H9 (cell line): Measurements from ENCODE around the gene UVSSA. TPM values are rescaled to one million over a fixed set of nuclear protein-coding genes. Genes with fewer than 3 reads are reported as not detected.

Source experiments
- DNase-seq: peaks from one replicate; pipeline ENCODE4 v3.0.0-alpha.2; 2017
- H2AFZ ChIP-seq: one replicate; pipeline ENCODE4 v1.6.1; 2013; ENCODE audit warnings: mild to moderate bottlenecking, low read length, control low read depth, moderate library complexity
- H2AK5ac ChIP-seq: 2 replicates; pipeline ENCODE4 v1.6.1; 2013; ENCODE audit warnings: low read length, control low read depth, mixed read lengths; ENCODE audit not compliant: insufficient read length
- H2BK120ac ChIP-seq: one replicate; pipeline ENCODE4 v1.6.1; 2013; ENCODE audit warnings: low read depth, mild to moderate bottlenecking, low read length, control low read depth, inconsistent platforms; ENCODE audit not compliant: poor library complexity, severe bottlenecking
- H2BK12ac ChIP-seq: 2 replicates; pipeline ENCODE4 v1.6.1; 2013; ENCODE audit warnings: low read length, control low read depth, mixed read lengths, low read depth; ENCODE audit not compliant: insufficient read length
- H2BK15ac ChIP-seq: 2 replicates; pipeline ENCODE4 v1.6.1; 2013; ENCODE audit warnings: low read depth, low read length, control low read depth
- H2BK20ac ChIP-seq: one replicate; pipeline ENCODE4 v1.6.1; 2013; ENCODE audit warnings: low read depth, mild to moderate bottlenecking, low read length, control low read depth, inconsistent platforms; ENCODE audit not compliant: poor library complexity, severe bottlenecking
- H2BK5ac ChIP-seq: 2 replicates; pipeline ENCODE4 v1.6.1; 2013; ENCODE audit warnings: low read length, control low read depth, mixed read lengths; ENCODE audit not compliant: insufficient read length
- H3K14ac ChIP-seq: 2 replicates; pipeline ENCODE4 v1.6.1; 2013; ENCODE audit warnings: low read length, control low read depth; ENCODE audit not compliant: insufficient read depth
- H3K18ac ChIP-seq: 2 replicates; pipeline ENCODE4 v1.6.1; 2013; ENCODE audit warnings: low read depth, mild to moderate bottlenecking, mixed read lengths, low read length, control low read depth; ENCODE audit not compliant: insufficient read length
- H3K23ac ChIP-seq: 2 replicates; pipeline ENCODE4 v1.6.1; 2013; ENCODE audit warnings: low read length, control low read depth, mixed read lengths, low read depth; ENCODE audit not compliant: insufficient read length
- H3K23me2 ChIP-seq: 2 replicates; pipeline ENCODE4 v1.6.1; 2013; ENCODE audit warnings: low read depth, mild to moderate bottlenecking, mixed read lengths, low read length, control low read depth; ENCODE audit not compliant: insufficient read length, poor library complexity, severe bottlenecking
- H3K27ac ChIP-seq: 2 replicates; pipeline ENCODE4 v1.5.1; 2013; ENCODE audit warnings: low read length, control low read depth, mixed read lengths, low read depth; ENCODE audit not compliant: insufficient read length
- H3K27me3 ChIP-seq: 2 replicates; pipeline ENCODE4 v1.6.1; 2013; ENCODE audit warnings: low read length, control low read depth, inconsistent platforms; ENCODE audit not compliant: insufficient read depth
- H3K4ac ChIP-seq: 2 replicates; pipeline ENCODE4 v1.6.1; 2013; ENCODE audit warnings: low read depth, mild to moderate bottlenecking, control low read depth, inconsistent platforms, low read length, moderate library complexity
- H3K4me1 ChIP-seq: 2 replicates; pipeline ENCODE4 v1.6.1; 2013; ENCODE audit warnings: low read length, control low read depth, inconsistent platforms; ENCODE audit not compliant: insufficient read depth
- H3K4me2 ChIP-seq: 2 replicates; pipeline ENCODE4 v1.6.1; 2013; ENCODE audit warnings: low read length, control low read depth, mixed read lengths; ENCODE audit not compliant: insufficient read length, insufficient read depth
- H3K56ac ChIP-seq: 2 replicates; pipeline ENCODE4 v1.6.1; 2013; ENCODE audit warnings: low read depth, mild to moderate bottlenecking, mixed read lengths, low read length, control low read depth; ENCODE audit not compliant: insufficient read length
- H3K79me1 ChIP-seq: 2 replicates; pipeline ENCODE4 v1.6.1; 2013; ENCODE audit warnings: low read depth, mild to moderate bottlenecking, moderate library complexity, low read length, control low read depth, inconsistent platforms; ENCODE audit not compliant: insufficient read depth, poor library complexity, severe bottlenecking
- H3K79me2 ChIP-seq: 2 replicates; pipeline ENCODE4 v1.6.1; 2013; ENCODE audit warnings: low read length, control low read depth, inconsistent platforms; ENCODE audit not compliant: insufficient read depth
- H3K9ac ChIP-seq: 2 replicates; pipeline ENCODE4 v1.6.1; 2013; ENCODE audit warnings: low read length, control low read depth, mixed read lengths; ENCODE audit not compliant: insufficient read length; ENCODE audit errors: extremely low read depth
- H3K9me3 ChIP-seq: one replicate; pipeline ENCODE4 v1.6.1; 2013; ENCODE audit warnings: low read depth, low read length, inconsistent platforms; ENCODE audit not compliant: control insufficient read depth
- H3T11ph ChIP-seq: one replicate; pipeline ENCODE4 v1.6.1; 2013; ENCODE audit warnings: mild to moderate bottlenecking, low read length, control low read depth, inconsistent platforms
- H4K20me1 ChIP-seq: one replicate; pipeline ENCODE4 v1.6.1; 2013; ENCODE audit not compliant: control insufficient read depth, insufficient read length, insufficient read depth
- H4K5ac ChIP-seq: 2 replicates; pipeline ENCODE4 v1.6.1; 2013; ENCODE audit warnings: low read depth, mild to moderate bottlenecking, mixed read lengths, low read length, control low read depth; ENCODE audit not compliant: insufficient read length
- H4K8ac ChIP-seq: replicated peaks from 2 replicates; pipeline ENCODE4 v1.6.1; 2013; ENCODE audit warnings: low read length, control low read depth, mixed read lengths, low read depth; ENCODE audit not compliant: insufficient read length
- H4K91ac ChIP-seq: 2 replicates; pipeline ENCODE4 v1.6.1; 2013; ENCODE audit warnings: low read depth, mild to moderate bottlenecking, moderate library complexity, mixed read lengths, low read length, control low read depth; ENCODE audit not compliant: insufficient read length
- H3K27ac Mint-ChIP-seq, 3 experiments: 2 replicates in 2 of 3; 3 replicates in 1 of 3; pipeline ENCODE4 v1.8.0; 2020 to 2021; ENCODE audit warnings: mixed read lengths in 3 of 3, mild to moderate bottlenecking in 1 of 3, moderate library complexity in 1 of 3
- H3K27me3 Mint-ChIP-seq: 2 replicates; pipeline ENCODE4 v1.8.0; 2021; ENCODE audit warnings: low read depth, mild to moderate bottlenecking, moderate library complexity, mixed read lengths
- H3K36me3 Mint-ChIP-seq, 3 experiments: 2 replicates in 2 of 3; 3 replicates in 1 of 3; pipeline ENCODE4 v1.8.0; 2020 to 2021; ENCODE audit warnings: low read depth in 3 of 3, mixed read lengths in 3 of 3; ENCODE audit not compliant: insufficient read depth in 1 of 3
- H3K4me1 Mint-ChIP-seq, 2 experiments: 2 replicates each; pipeline ENCODE4 v1.8.0; 2020; ENCODE audit warnings: mixed read lengths in 2 of 2
- H3K4me3 Mint-ChIP-seq, 2 experiments: 2 replicates in 1 of 2; 3 replicates in 1 of 2; pipeline ENCODE4 v1.8.0; 2020 to 2021; ENCODE audit warnings: mild to moderate bottlenecking in 2 of 2, mixed read lengths in 2 of 2, moderate library complexity in 1 of 2
- H3K9me3 Mint-ChIP-seq, 2 experiments: 2 replicates in 1 of 2; 3 replicates in 1 of 2; pipeline ENCODE4 v1.8.0; 2020; ENCODE audit warnings: mild to moderate bottlenecking in 2 of 2, mixed read lengths in 2 of 2, moderate library complexity in 1 of 2
- CTCF ChIP-seq: fragments of 200-600 bp; sonication (generic); conservative IDR thresholded peaks from 3 replicates; pipeline ENCODE4 v1.8.0; 2021; ENCODE audit warnings: antibody characterized with exemption, mild to moderate bottlenecking
- WGBS: extraction: QIAGEN DNeasy Blood & Tissue Kit; methylation state at CpG from one replicate; pipeline ENCODE4 v1.1.7; 2013; ENCODE audit warnings: missing lambda C conversion rate, low lambda C conversion rate, mixed read lengths; ENCODE audit not compliant: insufficient read length; ENCODE audit errors: extremely low coverage; 5-methylcytosine and 5-hydroxymethylcytosine counted together
- total RNA-seq: library from RNA; stranded (reverse); gene quantifications from 2 replicates; pipeline ENCODE4 v1.2.1, GENCODE V29; 2021

UVSSA gene
- total RNA-seq, 1 experiment from 2014 or later: 15.9 TPM

GRCh38 chr4:1375761-1376322 is 28.8 kb downstream of the UVSSA start:
- Histone ChIP-seq H4K91ac (no peak overlapping the region), H3K14ac (no peak overlapping the region), H2BK120ac (no peak overlapping the region), H3K18ac (no peak overlapping the region), H3K4me2 (no peak overlapping the region), H4K8ac (no peak overlapping the region), H3K79me1 (no peaks in the 10 kb centered on the region), H3K27ac (no peak overlapping the region), H3K4ac (no peak overlapping the region), H3K27me3 (no peaks in the 10 kb centered on the region), H3K4me1 (no peaks in the 10 kb centered on the region), H3K9ac (no peak overlapping the region), H3K79me2 (no peaks in the 10 kb centered on the region), H4K20me1 (peaks cover 3% of the 10 kb centered on the region), H3K23ac (no peak overlapping the region), H2BK12ac (no peak overlapping the region), H2BK20ac (no peak overlapping the region), H2AK5ac (no peak overlapping the region), H2AFZ (no peak overlapping the region), H3T11ph (no peak overlapping the region), H2BK5ac (no peak overlapping the region), H3K23me2 (no peaks in the 10 kb centered on the region), H2BK15ac (no peak overlapping the region), H3K9me3 (no peaks in the 10 kb centered on the region), H4K5ac (no peak overlapping the region), H3K56ac (no peak overlapping the region)
- no peak for TF ChIP-seq CTCF
- Mint-ChIP-seq H3K27ac (no peak overlapping the region), H3K9me3 (no peaks in the 10 kb centered on the region), H3K4me3 (no peak overlapping the region), H3K27me3 (no peaks in the 10 kb centered on the region), H3K36me3 (peaks cover 2 to 13% (median 10%) of the 10 kb centered on the region in 3 experiments; a peak in 5 of 7 replicates), H3K4me1 (no peaks in the 10 kb centered on the region)
- WGBS: no CpG with 5 or more reads among the region's 17 CpGs
- DNase-seq: no peak
